HG02623 (cell line): Measurements from ENCODE around the gene SLC25A27.

Experiments
- ATAC-seq: cut with Tn5 transposase; IDR thresholded peaks from one replicate; pipeline ENCODE4 v1.9.1; 2021; ENCODE audit warnings: moderate library complexity; ENCODE audit not compliant: unreplicated experiment

The SLC25A27 gene

GRCh38 chr6:46711491-46711890 is 58.7 kb downstream of the SLC25A27 start:
- no peak for ATAC-seq

- no peak for ATAC-seq
These were observed 62.4 kb downstream of the SLC25A27 start for GRCh38 chr6:46715141-46715540.

GRCh38 chr6:46719099-46719498 is 66.3 kb downstream of the SLC25A27 start:
- no peak for ATAC-seq

- no peak for ATAC-seq
These were observed 67.6 kb downstream of the SLC25A27 start for GRCh38 chr6:46720401-46720800.
